ENCODE measurements around the gene FAM81B.

The FAM81B gene

DNA sequence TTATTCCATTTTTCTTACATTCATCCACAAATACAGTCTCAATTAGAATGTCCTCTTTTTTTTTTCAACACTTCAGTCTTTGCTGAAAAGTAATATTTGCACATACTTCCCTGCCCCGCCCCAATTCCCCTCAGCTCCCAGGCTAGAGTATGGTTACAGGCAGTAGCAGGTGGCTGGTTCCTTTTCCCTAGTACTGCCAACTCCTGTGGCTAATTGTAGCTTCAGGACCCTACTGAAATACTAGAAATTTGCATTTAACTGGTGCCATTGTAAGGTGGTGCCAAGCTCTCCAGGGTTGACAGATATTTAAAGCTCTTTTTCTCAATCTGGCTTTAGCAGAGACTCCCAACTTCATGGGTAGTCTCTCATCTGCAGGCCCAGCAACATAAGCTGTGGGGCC lies 80.3 kb downstream of the FAM81B start:
- Histone ChIP-seq H3K36me3 (ENCODE audit: insufficient read depth, low read length) (peaks cover 50% of the 10 kb centered on the region), H3K4me1 (ENCODE audit: insufficient read depth, low read length) (0 out of 2 replicates have a peak, but pooled peaks cover 5% of the 10 kb centered on the region)

DNA sequence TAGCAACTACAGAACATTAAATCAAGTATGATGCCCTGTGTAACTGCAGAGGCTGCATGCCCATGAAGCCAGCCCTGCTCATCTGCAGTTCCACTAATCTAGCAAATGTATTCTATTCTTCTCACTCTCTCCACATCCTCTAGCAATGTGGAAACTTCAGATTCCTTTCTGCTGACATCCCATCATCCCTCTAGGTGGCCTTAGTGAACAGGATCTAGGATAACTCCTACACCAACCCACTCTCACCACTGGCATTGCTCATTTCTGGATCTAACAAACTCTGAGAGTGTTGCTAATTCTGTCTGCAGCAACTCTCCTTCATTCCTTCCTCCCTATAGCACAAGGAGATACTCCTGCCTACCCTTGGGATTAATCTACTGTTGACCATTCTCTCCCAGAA lies 80.8 kb downstream of the FAM81B start:
- no peaks in the 10 kb centered on the region for H3K27me3 ChIP-seq (ENCODE audit: insufficient read depth, low read length)
- no peak overlapping the region for H3K4me3 ChIP-seq (ENCODE audit: low read length)
- H3K9ac ChIP-seq (ENCODE audit: low read depth, low read length), result no peak overlapping the region
- 0 out of 2 replicates have a peak, but pooled peaks cover 5% of the 10 kb centered on the region for H3K4me1 ChIP-seq (ENCODE audit: insufficient read depth, low read length)
- no peak overlapping the region for H3K27ac ChIP-seq (ENCODE audit: low read depth, low read length)
- no peaks in the 10 kb centered on the region for H3K9me3 ChIP-seq (ENCODE audit: insufficient read depth, low read depth, low read length)
- peaks cover 48% of the 10 kb centered on the region for H3K36me3 ChIP-seq (ENCODE audit: insufficient read depth, low read length)

More for the DNA sequence above, 80.3 kb downstream of the FAM81B start:
- Histone ChIP-seq H3K4me3 (ENCODE audit: low read length) (no peak overlapping the region), H3K9me3 (ENCODE audit: insufficient read depth, low read depth, low read length) (no peaks in the 10 kb centered on the region), H3K27me3 (ENCODE audit: insufficient read depth, low read length) (no peaks in the 10 kb centered on the region), H3K9ac (ENCODE audit: low read depth, low read length) (no peak overlapping the region), H3K27ac (ENCODE audit: low read depth, low read length) (no peak overlapping the region)
- WGBS, result 84% methylated on average over 1 of the region's 1 CpG

DNA sequence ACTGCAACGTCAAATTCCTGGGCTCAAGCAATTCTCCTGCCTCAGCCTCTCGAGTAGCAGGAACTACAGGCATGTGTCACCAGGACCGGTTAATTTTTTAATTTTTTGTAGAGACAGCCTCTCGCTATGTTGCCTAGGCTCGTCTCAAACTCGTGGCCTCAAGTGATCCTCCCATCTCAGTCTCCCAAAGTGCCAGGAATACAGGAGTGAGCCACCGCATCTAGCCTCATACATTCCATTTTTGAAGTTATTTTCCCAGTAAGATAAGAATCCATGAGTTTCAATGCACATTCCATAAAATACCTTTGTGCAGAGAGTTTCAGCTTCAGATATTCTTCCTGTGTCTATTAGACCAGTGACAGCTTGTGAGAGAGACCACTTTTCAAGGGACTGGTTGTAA lies 93.3 kb downstream of the FAM81B start:
- Histone ChIP-seq H3K27me3 (ENCODE audit: insufficient read depth, low read length) (no peaks in the 10 kb centered on the region), H3K27ac (ENCODE audit: low read depth, low read length) (no peak overlapping the region), H3K36me3 (ENCODE audit: insufficient read depth, low read length) (peaks cover 84% of the 10 kb centered on the region), H3K4me3 (ENCODE audit: low read length) (no peak overlapping the region), H3K9me3 (ENCODE audit: insufficient read depth, low read depth, low read length) (no peaks in the 10 kb centered on the region; the same call in 1 of the 2 replicates), H3K4me1 (ENCODE audit: insufficient read depth, low read length) (no peaks in the 10 kb centered on the region; the same call in 1 of the 2 replicates), H3K9ac (ENCODE audit: low read depth, low read length) (no peak overlapping the region)
- WGBS, result 96% methylated on average over 7 of the region's 7 CpGs

DNA sequence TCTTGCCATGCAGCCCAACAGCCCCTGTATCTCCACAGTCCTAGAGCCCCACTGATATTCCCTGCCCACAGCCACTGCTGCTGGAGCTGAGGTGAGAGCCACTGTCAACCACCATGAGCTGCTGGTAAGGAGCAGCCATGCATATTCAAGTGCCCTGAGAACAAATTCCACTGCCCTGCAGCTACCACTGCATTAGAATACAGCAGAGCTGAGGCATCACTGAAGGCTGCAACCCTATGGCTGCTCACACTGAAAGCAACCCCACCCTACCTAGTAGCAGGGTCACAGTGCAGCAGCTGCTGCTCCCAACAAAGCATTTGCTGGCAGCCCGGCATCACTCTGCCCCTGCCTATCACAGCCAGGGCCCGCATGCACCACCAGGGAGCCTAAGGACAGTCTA lies 95.0 kb downstream of the FAM81B start:
- Histone ChIP-seq H3K36me3 (ENCODE audit: insufficient read depth, low read length) (peaks cover 90% of the 10 kb centered on the region), H3K9ac (ENCODE audit: low read depth, low read length) (no peak overlapping the region), H3K9me3 (ENCODE audit: insufficient read depth, low read depth, low read length) (no peaks in the 10 kb centered on the region; the same call in 1 of the 2 replicates), H3K27ac (ENCODE audit: low read depth, low read length) (no peak overlapping the region), H3K4me3 (ENCODE audit: low read length) (no peak overlapping the region), H3K4me1 (ENCODE audit: insufficient read depth, low read length) (no peaks in the 10 kb centered on the region; the same call in 1 of the 2 replicates), H3K27me3 (ENCODE audit: insufficient read depth, low read length) (no peaks in the 10 kb centered on the region)
- 93% methylated on average over 2 of the region's 2 CpGs for WGBS

DNA sequence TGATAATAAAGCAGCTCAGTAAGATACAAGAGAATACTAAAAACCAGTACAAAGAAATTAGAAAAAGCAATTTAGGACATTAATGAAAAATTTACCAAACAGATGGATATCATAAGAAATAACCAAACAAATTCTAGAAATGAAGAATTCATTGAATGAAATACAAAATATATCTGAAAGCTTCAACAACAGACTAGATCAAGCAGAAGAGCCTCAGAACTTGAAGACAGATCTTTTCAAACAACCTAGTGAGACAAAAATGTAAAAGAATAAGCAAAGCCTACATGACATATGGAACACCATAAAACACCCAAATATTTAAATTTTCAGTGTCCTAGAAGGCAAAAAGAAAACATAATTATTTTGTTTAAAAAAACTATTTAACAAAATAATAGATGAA lies 96.7 kb downstream of the FAM81B start:
- Histone ChIP-seq H3K27me3 (ENCODE audit: insufficient read depth, low read length) (no peaks in the 10 kb centered on the region), H3K9ac (ENCODE audit: low read depth, low read length) (no peak overlapping the region), H3K4me3 (ENCODE audit: low read length) (no peak overlapping the region), H3K36me3 (ENCODE audit: insufficient read depth, low read length) (peaks cover 86% of the 10 kb centered on the region), H3K27ac (ENCODE audit: low read depth, low read length) (no peak overlapping the region), H3K9me3 (ENCODE audit: insufficient read depth, low read depth, low read length) (no peaks in the 10 kb centered on the region; the same call in 1 of the 2 replicates), H3K4me1 (ENCODE audit: insufficient read depth, low read length) (no peaks in the 10 kb centered on the region; the same call in 1 of the 2 replicates)
